Measurements from ENCODE around the gene SLCO2A1. TPM values are rescaled to one million over a fixed set of nuclear protein-coding genes. Genes with fewer than 3 reads are reported as not detected.

SLCO2A1 gene
- total RNA-seq, 1 donor from 2014 or later: 0.07 TPM

DNA sequence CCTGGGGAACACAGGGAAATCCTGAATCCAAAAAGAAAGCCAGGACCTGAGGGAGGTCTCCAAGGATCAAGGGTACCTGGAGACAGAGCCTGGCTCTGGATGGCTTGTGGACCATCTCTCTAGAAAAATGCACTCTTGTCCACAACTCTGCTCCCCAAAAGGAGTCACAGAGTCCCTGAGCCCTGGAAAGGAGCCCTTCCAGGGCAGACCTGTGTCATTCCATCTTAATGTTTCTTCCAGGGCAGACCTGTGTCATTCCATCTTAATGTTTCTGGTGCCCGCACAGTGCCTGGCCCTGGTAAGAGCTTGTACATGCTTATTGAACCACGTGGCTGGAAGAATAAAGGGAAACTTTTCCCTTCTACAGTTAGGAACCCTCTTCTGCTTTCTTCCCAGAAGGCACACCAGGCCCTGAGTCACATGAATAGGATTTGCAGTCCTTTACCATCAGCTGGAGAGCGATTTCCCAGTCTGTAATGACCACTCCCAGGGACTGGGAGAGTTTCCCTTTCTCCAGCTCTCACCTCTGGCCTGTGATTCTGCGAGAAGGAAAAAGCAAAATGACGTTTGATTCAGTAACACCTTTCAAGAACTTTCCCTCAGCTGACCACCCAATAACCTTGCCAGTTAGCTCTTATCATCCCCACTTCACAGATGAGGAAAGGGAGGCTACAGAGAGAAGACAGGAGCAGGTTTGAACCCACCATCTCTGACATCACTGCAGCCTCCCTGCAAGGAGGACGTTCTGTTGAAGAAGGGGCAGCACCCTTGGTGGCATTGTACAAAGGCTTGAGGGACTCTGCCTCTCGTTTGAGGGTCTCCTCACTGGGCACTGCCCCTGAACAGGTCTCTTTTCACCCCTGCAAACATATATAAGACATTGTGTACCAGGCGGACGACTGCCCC lies 35.8 kb upstream of the SLCO2A1 start:
- Histone ChIP-seq H3K9ac (no peak overlapping the region), H3K4me1 (peaks cover 2% of the 10 kb centered on the region), H3K27ac (no peak overlapping the region), H3K9me3 (ENCODE audit: low read depth) (no peaks in the 10 kb centered on the region), H3K36me3 (no peaks in the 10 kb centered on the region), H3F3A (ENCODE audit: low read depth) (no peaks in the 10 kb centered on the region), H4K20me1 (ENCODE audit: low read depth) (no peaks in the 10 kb centered on the region), H3K4me3 (no peak overlapping the region), H3K4me2 (no peak overlapping the region), H3K79me2 (ENCODE audit: low read depth) (no peaks in the 10 kb centered on the region), H2AFZ (replicated peaks) (no peak overlapping the region), H3K27me3 (no peaks in the 10 kb centered on the region)
- Mint-ChIP-seq H3K4me3 (no peak overlapping the region), H3K36me3 (no peaks in the 10 kb centered on the region), H3K27ac (peak overlapping the region; percentile 62), H3K4me1 (peaks cover 20% of the 10 kb centered on the region), H3K27me3 (ENCODE audit: insufficient read depth, low read depth) (peaks cover 6% of the 10 kb centered on the region), H3K9me3 (no peaks in the 10 kb centered on the region)
- no peak for DNase-seq (ENCODE audit: low spot score)
- TF ChIP-seq EZH2 (IDR thresholded peaks at IDR 0.05) (no peak), EZH2phosphoT487 (IDR thresholded peaks at IDR 0.05) (no peak)
- TF ChIP-seq, protein P1, sequence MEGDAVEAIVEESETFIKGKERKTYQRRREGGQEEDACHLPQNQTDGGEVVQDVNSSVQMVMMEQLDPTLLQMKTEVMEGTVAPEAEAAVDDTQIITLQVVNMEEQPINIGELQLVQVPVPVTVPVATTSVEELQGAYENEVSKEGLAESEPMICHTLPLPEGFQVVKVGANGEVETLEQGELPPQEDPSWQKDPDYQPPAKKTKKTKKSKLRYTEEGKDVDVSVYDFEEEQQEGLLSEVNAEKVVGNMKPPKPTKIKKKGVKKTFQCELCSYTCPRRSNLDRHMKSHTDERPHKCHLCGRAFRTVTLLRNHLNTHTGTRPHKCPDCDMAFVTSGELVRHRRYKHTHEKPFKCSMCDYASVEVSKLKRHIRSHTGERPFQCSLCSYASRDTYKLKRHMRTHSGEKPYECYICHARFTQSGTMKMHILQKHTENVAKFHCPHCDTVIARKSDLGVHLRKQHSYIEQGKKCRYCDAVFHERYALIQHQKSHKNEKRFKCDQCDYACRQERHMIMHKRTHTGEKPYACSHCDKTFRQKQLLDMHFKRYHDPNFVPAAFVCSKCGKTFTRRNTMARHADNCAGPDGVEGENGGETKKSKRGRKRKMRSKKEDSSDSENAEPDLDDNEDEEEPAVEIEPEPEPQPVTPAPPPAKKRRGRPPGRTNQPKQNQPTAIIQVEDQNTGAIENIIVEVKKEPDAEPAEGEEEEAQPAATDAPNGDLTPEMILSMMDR (IDR thresholded peaks at IDR 0.05): no peak

DNA sequence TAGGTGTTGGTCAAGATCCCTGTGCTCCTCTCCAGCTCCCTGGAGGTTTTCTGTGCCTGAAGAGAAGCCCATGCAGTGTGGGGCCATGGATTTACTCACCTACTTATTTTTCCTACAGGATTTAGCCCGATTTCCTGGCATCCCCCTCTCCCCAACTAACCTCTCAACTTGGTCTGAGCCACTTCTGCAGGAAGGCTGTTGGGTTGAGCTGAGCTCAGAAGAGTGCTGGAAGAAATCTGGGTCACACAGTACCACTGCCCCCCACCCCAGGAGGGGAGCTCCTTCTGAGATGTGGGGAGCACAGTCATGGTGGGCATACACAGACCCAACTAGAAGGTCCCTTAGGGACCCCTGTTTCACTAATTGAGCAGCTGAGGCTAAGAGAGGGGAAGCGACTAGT lies 34.4 kb upstream of the SLCO2A1 start:
- H3K9me3 ChIP-seq (ENCODE audit: low read depth): no peaks in the 10 kb centered on the region
- H3K4me2 ChIP-seq: no peak overlapping the region
- H3K4me1 ChIP-seq: peaks cover 7% of the 10 kb centered on the region
- Mint-ChIP-seq H3K4me3 (no peak overlapping the region), H3K27me3 (ENCODE audit: insufficient read depth, low read depth) (peaks cover 6% of the 10 kb centered on the region), H3K36me3 (no peaks in the 10 kb centered on the region), H3K9me3 (no peaks in the 10 kb centered on the region), H3K4me1 (peaks cover 21% of the 10 kb centered on the region), H3K27ac (no peak overlapping the region)
- no peaks in the 10 kb centered on the region for H3F3A ChIP-seq (ENCODE audit: low read depth)
- no peak for DNase-seq (ENCODE audit: low spot score)
- H3K36me3 ChIP-seq: no peaks in the 10 kb centered on the region
- H4K20me1 ChIP-seq (ENCODE audit: low read depth): no peaks in the 10 kb centered on the region
- H3K79me2 ChIP-seq (ENCODE audit: low read depth): no peaks in the 10 kb centered on the region
- no peak overlapping the region for H3K4me3 ChIP-seq
- H3K27me3 ChIP-seq: no peaks in the 10 kb centered on the region
- H2AFZ ChIP-seq (replicated peaks): no peak overlapping the region
- H3K9ac ChIP-seq: no peak overlapping the region
- no peak overlapping the region for H3K27ac ChIP-seq
- TF ChIP-seq, protein P1 (IDR thresholded peaks at IDR 0.05): no peak
- no peak for TF ChIP-seq EZH2phosphoT487 (IDR thresholded peaks at IDR 0.05)
- TF ChIP-seq EZH2 (IDR thresholded peaks at IDR 0.05): no peak

DNA sequence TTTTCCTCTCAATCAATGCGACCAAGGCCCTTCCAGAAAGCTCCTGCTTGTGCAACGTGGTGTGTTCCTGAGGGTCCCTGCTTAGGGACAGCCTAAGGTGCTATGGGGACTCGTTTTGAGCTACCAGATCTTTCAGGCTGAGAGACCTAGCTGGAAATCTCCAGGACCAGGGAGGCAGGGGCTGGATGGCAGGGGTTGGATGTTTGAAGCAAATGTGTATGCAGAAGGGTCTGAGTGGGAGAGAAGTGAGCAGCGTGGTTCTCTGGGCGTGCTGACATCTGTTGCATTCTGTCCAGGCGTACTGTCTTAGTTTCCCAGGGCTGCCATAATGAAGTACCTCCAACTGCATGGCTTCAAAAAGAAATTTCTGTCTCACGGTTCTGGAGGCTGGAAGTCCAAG lies 31.7 kb upstream of the SLCO2A1 start:
- Mint-ChIP-seq H3K9me3 (no peaks in the 10 kb centered on the region), H3K4me3 (no peak overlapping the region), H3K27me3 (ENCODE audit: insufficient read depth, low read depth) (peaks cover 6% of the 10 kb centered on the region), H3K4me1 (peaks cover 35% of the 10 kb centered on the region), H3K36me3 (no peaks in the 10 kb centered on the region), H3K27ac (no peak overlapping the region)
- Histone ChIP-seq H3K27ac (no peak overlapping the region), H3K79me2 (ENCODE audit: low read depth) (no peaks in the 10 kb centered on the region), H3K36me3 (no peaks in the 10 kb centered on the region), H3K4me3 (no peak overlapping the region), H3K27me3 (no peaks in the 10 kb centered on the region), H3F3A (ENCODE audit: low read depth) (no peaks in the 10 kb centered on the region), H3K4me1 (peaks cover 7% of the 10 kb centered on the region), H2AFZ (replicated peaks) (no peak overlapping the region), H3K9ac (no peak overlapping the region), H4K20me1 (ENCODE audit: low read depth) (no peaks in the 10 kb centered on the region), H3K9me3 (ENCODE audit: low read depth) (no peaks in the 10 kb centered on the region), H3K4me2 (no peak overlapping the region)
- no peak for DNase-seq (ENCODE audit: low spot score)
- TF ChIP-seq, protein P1 (IDR thresholded peaks at IDR 0.05): no peak
- no peak for TF ChIP-seq EZH2phosphoT487 (IDR thresholded peaks at IDR 0.05)
- TF ChIP-seq EZH2 (IDR thresholded peaks at IDR 0.05): no peak

Measured in neural progenitor cell (in vitro differentiated cells).